Thyroid gland (tissue), 4 donors: ENCODE data around the gene TK1.

ENCODE experiments used
- CTCF ChIP-seq, 6 experiments: fragments of 200-600 bp in 3 of 6; fragments of 450-650 bp in 3 of 6; sonication (generic) in 3 of 6; IDR thresholded peaks; one replicate each; pipeline ENCODE4 v1.5.1; 2016 to 2019; ENCODE audit warnings: antibody characterized with exemption in 6 of 6, mild to moderate bottlenecking in 2 of 6, inconsistent platforms in 1 of 6, moderate library complexity in 1 of 6
- POLR2A ChIP-seq, 2 donors: fragments of 450-650 bp; IDR thresholded peaks; one replicate each; pipeline ENCODE4 v1.6.1; 2017; ENCODE audit warnings: antibody characterized with exemption in 2 of 2, mild to moderate bottlenecking in 2 of 2, moderate library complexity in 1 of 2

DNA sequence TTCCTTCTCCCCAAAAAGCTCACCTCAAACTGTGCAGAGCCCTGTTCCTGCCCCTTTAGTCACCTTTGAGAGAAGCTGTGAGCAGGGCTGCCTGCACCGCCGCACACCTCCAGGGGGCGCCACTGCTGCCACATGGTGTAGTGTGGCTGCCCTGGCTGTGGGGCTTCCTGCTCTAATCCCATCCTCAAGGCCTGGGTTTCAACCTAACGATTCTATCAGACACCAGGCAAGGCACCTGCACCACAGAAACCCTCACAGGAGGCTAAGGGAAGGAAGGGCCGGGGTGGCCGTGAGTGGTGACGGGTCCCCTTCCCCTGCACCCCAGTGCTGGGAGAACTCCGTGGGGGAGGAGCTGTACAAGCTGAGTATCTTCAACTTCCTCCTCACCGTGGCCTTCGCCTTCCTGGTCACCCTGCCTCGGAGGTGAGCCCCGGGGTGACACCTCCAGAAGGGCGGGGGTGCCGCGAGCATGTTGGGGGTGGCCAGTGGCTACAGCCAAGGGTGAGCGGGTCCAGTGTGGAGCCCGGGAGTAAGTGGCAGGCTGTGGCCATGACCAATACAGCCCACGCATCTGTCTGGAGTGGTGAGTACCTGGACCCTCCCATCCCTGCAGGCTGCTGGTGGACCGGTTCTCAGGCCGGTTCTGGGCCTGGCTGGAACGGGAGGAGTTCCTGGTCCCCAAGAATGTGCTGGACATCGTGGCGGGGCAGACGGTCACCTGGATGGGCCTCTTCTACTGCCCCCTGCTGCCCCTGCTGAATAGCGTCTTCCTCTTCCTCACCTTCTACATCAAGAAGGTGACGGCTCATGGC lies 49.3 kb downstream of the TK1 start:
- TF ChIP-seq CTCF (IDR thresholded peaks at IDR 0.05): peak in 1 of 6 experiments; percentile 2
- no peak for TF ChIP-seq POLR2A (IDR thresholded peaks at IDR 0.05)
